ENCODE results near the gene STARD3NL.

GRCh38 chr7:38276096-38276877, 98.2 kb downstream of the STARD3NL start:
- TF ChIP-seq REST (IDR thresholded peaks at IDR 0.05; ENCODE audit: low read depth), result no peak
- TF ChIP-seq EP300 (IDR thresholded peaks at IDR 0.05; ENCODE audit: borderline replicate concordance), result no peak
- TF ChIP-seq RAD21 (IDR thresholded peaks at IDR 0.05; ENCODE audit: low read depth), result no peak
- TF ChIP-seq MAX (IDR thresholded peaks at IDR 0.05), result no peak
- TF ChIP-seq CEBPB (IDR thresholded peaks at IDR 0.05), result no peak
- no peak for TF ChIP-seq ZBTB7A (IDR thresholded peaks at IDR 0.05; ENCODE audit: low read depth)
- no peak for TF ChIP-seq NFIC (IDR thresholded peaks at IDR 0.05)
- no peak for TF ChIP-seq TAF1 (IDR thresholded peaks at IDR 0.05; ENCODE audit: low read depth)

All from Ishikawa (cell line).